HG02798 (cell line): Measurements from ENCODE around the gene DAAM1.
A peak's percentile ranks its signal among the peaks of the same experiment; 100 is the strongest.

Experiments used
- ATAC-seq: cut with Tn5 transposase; IDR thresholded peaks from one replicate; pipeline ENCODE4 v1.9.1; 2021; ENCODE audit warnings: mild to moderate bottlenecking; ENCODE audit not compliant: unreplicated experiment, poor library complexity

Gene DAAM1

GRCh38 chr14:59281609-59282377, 93.3 kb downstream of the DAAM1 start:
- ATAC-seq, result no peak

DNA sequence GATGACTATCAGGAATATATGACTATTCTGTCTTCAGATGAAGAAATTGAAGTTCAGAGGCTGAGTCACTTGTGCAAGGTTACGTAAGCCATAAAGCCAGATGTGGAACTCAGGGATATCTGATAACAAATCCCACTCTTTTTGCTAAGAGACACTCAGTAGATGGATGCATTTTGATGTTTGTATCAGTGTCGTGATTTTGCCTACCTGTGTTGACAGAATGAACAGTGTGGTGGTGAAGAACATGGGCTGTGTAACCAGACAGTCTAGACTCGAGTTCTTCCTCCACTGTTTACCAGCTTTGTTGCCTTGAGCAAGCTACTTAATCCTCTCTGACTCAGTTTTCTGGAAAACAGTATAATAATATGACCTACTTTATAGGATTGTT, 93.9 kb downstream of the DAAM1 start:
- ATAC-seq, result no peak

DNA sequence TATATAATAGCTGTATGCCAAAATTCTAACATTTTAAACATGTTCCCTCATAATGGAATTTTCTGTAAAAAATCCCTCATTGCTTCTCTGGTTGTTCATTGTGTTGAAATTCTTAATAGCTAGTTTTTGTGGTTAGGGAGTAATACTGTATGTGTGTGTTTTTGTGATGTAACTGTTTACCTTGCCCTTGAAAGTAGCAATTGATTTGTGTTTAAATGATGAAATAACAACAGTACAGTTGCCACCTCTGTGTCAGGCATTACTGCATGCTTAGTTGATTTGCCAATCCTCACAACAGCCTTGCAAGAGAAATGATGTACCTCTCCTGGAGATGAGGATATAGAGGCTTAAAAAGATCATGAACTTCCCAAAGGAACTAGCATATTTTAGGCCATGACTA, 94.9 kb downstream of the DAAM1 start:
- ATAC-seq, result no peak

- ATAC-seq, result no peak
Measured at GRCh38 chr14:59284059-59284458, 95.6 kb downstream of the DAAM1 start.

GRCh38 chr14:59292028-59292427, 103.6 kb downstream of the DAAM1 start:
- no peak for ATAC-seq

DNA sequence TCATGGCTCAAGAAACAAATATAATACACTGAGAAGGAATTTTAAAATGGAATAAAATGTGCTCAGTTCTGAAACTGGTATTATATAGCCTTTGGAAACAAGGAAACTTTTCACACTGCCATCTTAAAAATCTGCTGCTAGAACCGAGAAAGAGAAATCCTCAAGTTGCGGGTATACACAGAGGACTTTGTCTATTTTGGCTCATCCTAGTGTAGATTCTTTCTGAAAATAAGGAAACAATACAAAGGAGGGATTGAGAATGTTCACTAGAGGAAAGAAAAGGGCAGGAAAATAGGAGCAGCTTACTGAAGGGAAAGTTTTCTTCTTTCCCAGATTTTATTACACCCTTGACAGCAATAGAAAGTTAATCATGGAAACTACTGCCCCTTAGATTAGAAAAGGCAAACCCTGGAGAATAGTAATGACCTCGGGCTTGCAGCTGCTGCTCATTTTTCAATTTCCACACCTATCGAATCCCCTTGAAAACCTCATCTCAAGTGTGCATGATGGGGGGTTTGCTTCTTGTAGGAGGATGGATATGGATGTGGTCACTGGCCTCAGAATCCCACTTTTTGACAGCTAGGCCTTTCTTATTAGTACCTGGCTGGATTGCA, 104.6 kb downstream of the DAAM1 start:
- ATAC-seq, result no peak

DNA sequence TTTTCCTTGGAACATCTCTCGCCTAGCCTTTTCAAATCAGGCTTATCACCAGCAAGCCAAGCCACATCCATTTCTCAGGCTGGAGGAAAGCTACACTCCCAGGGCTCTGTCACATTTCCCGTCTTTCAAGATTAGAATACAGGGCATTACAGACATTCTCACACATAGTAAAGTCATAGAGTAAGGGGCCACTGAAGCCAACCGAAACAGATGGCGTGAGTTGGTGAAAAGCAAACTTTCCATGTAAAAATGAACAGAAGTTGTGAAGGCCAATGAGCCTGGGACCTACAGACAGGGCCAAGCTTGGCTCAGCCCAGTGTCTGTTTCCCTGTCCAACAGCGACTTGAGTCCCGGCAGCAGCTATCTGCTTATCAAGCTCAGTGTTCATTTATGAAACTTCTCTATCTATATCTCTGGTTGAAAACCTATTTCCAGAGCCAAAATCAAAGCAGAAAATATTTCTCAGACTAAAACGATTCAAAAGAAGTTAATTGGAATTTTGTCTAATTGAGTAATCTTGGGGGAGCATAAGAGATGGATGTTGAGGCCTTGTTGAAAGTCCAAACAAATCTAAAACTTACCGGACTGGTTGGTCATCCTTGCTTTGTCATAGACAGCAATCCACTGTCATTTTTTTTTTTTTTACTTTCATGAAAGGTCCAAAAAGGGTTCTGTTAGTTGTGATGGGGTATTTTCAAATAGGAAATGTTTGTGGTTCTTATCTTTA, 105.6 kb downstream of the DAAM1 start:
- no peak for ATAC-seq

- ATAC-seq, result no peak
Measured at GRCh38 chr14:59294662-59294992, 106.2 kb downstream of the DAAM1 start.

DNA sequence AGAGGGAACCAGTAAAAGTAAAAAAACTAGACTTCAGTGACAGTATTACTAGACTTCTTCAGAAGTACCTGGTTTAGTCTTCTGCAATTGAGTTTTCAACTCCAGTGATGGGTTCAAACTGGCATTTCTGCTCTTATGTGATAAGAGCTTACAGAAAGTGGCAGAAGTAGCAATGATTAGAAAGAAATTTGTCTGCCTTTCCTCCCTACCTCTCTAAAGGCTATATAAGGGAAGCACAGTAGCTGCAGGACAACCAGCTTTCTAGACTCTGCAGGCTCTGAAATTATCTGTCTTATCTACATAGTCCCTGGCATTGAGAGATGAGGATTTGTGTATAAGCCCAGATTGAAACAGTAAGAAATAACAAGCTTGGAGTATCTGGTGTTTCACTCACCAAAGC, 107.5 kb downstream of the DAAM1 start:
- ATAC-seq, result no peak

DNA sequence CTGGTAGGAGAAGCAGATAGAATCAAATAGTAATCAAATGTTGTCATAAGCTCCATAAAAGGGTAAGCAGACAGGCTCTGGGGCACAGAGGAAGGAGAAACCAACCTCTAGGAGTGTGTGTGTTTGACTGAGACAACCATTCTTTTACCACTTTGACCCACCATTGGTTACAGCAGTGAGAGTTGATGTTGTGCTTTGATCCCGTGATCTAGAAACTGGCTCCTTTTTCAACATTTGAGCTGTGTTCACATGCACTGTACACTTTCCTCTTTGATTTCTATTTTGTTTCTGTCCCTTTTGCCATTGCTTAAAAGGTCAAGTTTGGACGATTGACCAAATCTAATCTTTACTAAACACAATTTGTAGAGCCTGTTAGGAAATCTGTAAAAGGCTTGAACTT, 108.0 kb downstream of the DAAM1 start:
- ATAC-seq, result no peak

- no peak for ATAC-seq
Measured at GRCh38 chr14:59297071-59297776, 108.8 kb downstream of the DAAM1 start.

GRCh38 chr14:59299731-59300130, 111.3 kb downstream of the DAAM1 start:
- ATAC-seq, result no peak

DNA sequence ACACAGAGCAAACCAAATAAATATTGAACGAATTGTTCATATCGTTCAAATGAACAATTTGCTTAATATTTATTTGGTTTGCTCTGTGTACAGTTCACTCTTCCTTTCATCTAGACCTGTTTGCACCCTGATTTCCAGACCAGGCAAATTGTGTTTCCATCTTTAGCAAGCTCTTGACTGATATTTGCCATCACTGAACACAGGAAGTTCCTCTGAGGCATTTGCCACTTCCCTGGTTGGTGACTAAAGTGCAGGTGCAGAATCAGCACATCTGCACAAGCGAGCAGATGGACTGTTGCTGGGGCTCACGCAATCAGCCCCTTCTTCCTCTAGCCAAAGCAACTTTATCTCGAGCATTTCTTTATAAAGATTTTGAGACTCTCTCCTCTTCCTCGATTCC, 112.9 kb downstream of the DAAM1 start:
- peak; percentile 90 for ATAC-seq

GRCh38 chr14:59302313-59302712, 113.8 kb downstream of the DAAM1 start:
- no peak for ATAC-seq

GRCh38 chr14:59303216-59303615, 114.7 kb downstream of the DAAM1 start:
- no peak for ATAC-seq

- ATAC-seq, result no peak
Measured at GRCh38 chr14:59305231-59305630, 116.8 kb downstream of the DAAM1 start.

DNA sequence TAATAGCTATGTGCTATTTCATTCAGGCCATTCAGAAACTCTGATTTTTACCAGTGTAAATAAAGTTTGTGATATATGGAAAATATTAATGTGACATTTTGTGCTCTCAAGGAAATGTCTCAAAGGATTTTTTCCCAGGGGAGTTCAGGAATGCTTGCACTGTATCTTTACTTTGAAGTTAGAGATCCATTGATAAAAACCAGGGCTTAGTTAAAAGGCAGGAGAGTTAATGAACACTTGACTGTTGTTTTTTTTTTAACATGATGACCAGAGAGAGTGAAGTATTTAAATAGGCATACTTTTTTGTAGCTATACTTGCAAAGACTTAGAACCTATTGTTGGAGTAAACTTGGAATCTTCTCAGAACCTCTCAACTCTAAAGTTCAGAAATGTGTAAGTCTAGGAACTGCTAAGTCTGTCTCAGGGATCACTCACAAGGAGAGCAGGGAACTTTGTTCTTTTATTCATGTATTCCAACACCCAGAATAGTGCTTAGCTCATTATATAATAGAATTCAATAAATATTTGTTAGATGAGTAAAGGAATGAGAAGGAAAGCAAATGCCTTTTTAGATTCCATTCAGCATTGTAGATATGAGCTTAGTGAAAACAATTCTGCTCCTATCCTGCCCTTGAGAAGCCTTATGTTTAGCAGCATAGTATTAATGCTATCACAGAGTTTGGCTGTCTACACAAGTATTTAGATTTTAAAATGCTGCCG, 117.5 kb downstream of the DAAM1 start:
- ATAC-seq, result no peak

- no peak for ATAC-seq
Measured at GRCh38 chr14:59306775-59307174, 118.3 kb downstream of the DAAM1 start.

DNA sequence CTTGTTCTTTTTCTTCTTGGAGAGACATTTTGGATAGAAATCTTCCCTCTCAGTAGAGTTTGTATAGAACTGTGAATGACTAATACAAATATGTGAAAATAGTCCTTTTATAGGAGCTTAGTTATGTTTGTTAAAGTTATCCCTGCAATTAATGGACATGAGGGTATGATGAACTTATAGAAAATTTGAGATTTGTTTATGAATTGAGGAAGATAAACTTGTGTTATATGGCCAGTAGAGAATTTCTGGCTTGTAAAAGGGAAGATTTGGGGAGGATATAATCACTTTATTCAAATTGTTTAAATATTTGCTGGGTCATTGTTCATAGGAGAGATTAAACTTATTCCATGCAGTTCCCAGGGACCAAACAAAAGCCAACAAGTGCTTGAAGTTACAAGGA, 119.6 kb downstream of the DAAM1 start:
- no peak for ATAC-seq

GRCh38 chr14:59308673-59309072, 120.2 kb downstream of the DAAM1 start:
- no peak for ATAC-seq
